Prostate gland (tissue), 2 donors: Measurements from ENCODE around the gene KCNAB1. TPM values are rescaled to one million over a fixed set of nuclear protein-coding genes. Genes with fewer than 3 reads are reported as not detected.

ENCODE experiments used
- DNase-seq: peaks from one replicate; pipeline ENCODE4 v3.0.0-alpha.2; 2019; ENCODE audit warnings: low spot score
- H3K27ac ChIP-seq, 2 donors: fragments of 200-600 bp; sonication (generic); 2 replicates each; pipeline ENCODE4 v1.5.1; 2017 to 2019
- H3K27me3 ChIP-seq: fragments of 200-600 bp; sonication (generic); replicated peaks from 2 replicates; pipeline ENCODE4 v1.5.1; 2019; ENCODE audit not compliant: insufficient read depth
- H3K36me3 ChIP-seq, 2 donors: fragments of 200-600 bp; sonication (generic); 1 replicate in 1 of 2; 2 replicates in 1 of 2; pipeline versions ENCODE4 v1.5.1 to v1.8.1; 2017 to 2019
- H3K4me1 ChIP-seq: fragments of 200-600 bp; sonication (generic); replicated peaks from 2 replicates; pipeline ENCODE4 v1.5.1; 2019
- H3K4me3 ChIP-seq, 2 donors: fragments of 200-600 bp; sonication (generic); 2 replicates each; pipeline ENCODE4 v1.5.1; 2017 to 2019
- H3K9me3 ChIP-seq: fragments of 200-600 bp; sonication (generic); 2 replicates; pipeline ENCODE4 v1.5.1; 2017
- POLR2A ChIP-seq: fragments of 450-650 bp; IDR thresholded peaks from one replicate; pipeline ENCODE4 v1.6.1; 2016; ENCODE audit warnings: antibody characterized with exemption, mild to moderate bottlenecking
- POLR2AphosphoS5 ChIP-seq: sonication (generic); formaldehyde crosslinking; IDR thresholded peaks from one replicate; pipeline ENCODE4 v1.6.1; 2017; ENCODE audit warnings: antibody characterized with exemption
- WGBS: methylation state at CpG from one replicate; pipeline ENCODE4 v1.1.5; 2018; 5-methylcytosine and 5-hydroxymethylcytosine counted together
- intact Hi-C: fragments of 100-400 bp; cut with DNase I; formaldehyde crosslinking; loops from one replicate; pipeline ENCODE4 v1.14.2; 2022
- total RNA-seq, 2 donors: library from RNA; depleted of rRNA; stranded (reverse); fragments of >200 nt; gene quantifications; one replicate each; pipeline ENCODE4 v1.1.0, GENCODE V29; 2016
- TF ChIP-seq, protein P1 (sequence below), 4 experiments: fragments of 200-600 bp in 2 of 4; fragments of 450-650 bp in 2 of 4; sonication (generic) in 2 of 4; IDR thresholded peaks; 1 replicate in 3 of 4; 2 replicates in 1 of 4; pipeline ENCODE4 v1.5.1; 2016 to 2019; ENCODE audit warnings: antibody characterized with exemption in 4 of 4, mild to moderate bottlenecking in 2 of 4, moderate library complexity in 2 of 4

Gene KCNAB1
- total RNA-seq, 2 donors from 2014 or later: 5.2 to 9.5 TPM

GRCh38 chr3:156383441-156384025, 263.2 kb downstream of the KCNAB1 start:
- WGBS: 49% methylated on average over 6 of the region's 6 CpGs
- H3K4me3 ChIP-seq: no peak overlapping the region
- no peak for DNase-seq
- no peak for TF ChIP-seq POLR2AphosphoS5
- TF ChIP-seq, protein P1, sequence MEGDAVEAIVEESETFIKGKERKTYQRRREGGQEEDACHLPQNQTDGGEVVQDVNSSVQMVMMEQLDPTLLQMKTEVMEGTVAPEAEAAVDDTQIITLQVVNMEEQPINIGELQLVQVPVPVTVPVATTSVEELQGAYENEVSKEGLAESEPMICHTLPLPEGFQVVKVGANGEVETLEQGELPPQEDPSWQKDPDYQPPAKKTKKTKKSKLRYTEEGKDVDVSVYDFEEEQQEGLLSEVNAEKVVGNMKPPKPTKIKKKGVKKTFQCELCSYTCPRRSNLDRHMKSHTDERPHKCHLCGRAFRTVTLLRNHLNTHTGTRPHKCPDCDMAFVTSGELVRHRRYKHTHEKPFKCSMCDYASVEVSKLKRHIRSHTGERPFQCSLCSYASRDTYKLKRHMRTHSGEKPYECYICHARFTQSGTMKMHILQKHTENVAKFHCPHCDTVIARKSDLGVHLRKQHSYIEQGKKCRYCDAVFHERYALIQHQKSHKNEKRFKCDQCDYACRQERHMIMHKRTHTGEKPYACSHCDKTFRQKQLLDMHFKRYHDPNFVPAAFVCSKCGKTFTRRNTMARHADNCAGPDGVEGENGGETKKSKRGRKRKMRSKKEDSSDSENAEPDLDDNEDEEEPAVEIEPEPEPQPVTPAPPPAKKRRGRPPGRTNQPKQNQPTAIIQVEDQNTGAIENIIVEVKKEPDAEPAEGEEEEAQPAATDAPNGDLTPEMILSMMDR (IDR thresholded peaks at IDR 0.05): no peak
- no peak overlapping the region for H3K27ac ChIP-seq
- no peaks in the 10 kb centered on the region for H3K36me3 ChIP-seq
- no peaks in the 10 kb centered on the region for H3K27me3 ChIP-seq
- intact Hi-C loops: no loop called here
- H3K4me1 ChIP-seq: no peaks in the 10 kb centered on the region
- no peaks in the 10 kb centered on the region for H3K9me3 ChIP-seq

GRCh38 chr3:156388497-156389448, 268.4 kb downstream of the KCNAB1 start:
- Histone ChIP-seq H3K36me3 (no peaks in the 10 kb centered on the region), H3K27ac (no peak overlapping the region), H3K4me3 (no peak overlapping the region), H3K4me1 (no peaks in the 10 kb centered on the region), H3K9me3 (no peaks in the 10 kb centered on the region), H3K27me3 (no peaks in the 10 kb centered on the region)
- DNase-seq: no peak
- intact Hi-C loops: no loop called here
- TF ChIP-seq, protein P1 (IDR thresholded peaks at IDR 0.05): no peak
- no peak for TF ChIP-seq POLR2AphosphoS5
- no peak for TF ChIP-seq POLR2A
- WGBS: 94% methylated on average over 6 of the region's 6 CpGs

DNA sequence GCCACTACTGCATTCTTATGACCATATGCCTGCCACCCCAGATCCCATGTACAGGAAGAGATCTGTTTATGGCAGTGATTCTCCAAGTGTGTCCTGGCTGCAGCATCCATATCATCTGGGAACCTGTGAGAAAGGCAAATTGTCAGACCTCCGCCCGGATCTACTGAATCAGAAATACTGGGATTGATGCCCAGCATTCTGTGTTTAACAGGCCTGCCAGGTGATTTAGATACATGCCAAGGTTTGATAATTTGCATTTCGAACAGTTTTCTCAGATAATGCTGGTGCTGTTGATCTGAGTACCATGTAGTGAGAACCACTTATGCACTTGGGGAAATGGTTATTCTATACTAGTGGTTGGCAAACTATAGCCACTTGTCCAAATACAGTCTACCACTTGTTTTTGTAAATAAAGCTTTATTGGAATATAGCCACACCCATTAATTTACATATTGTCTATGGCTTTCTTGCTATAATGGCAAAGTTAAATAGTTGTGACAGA, 269.1 kb downstream of the KCNAB1 start:
- intact Hi-C loops: no loop called here

GRCh38 chr3:156390846-156391245, 270.5 kb downstream of the KCNAB1 start:
- WGBS: 84% methylated on average over 4 of the region's 4 CpGs
- no peaks in the 10 kb centered on the region for H3K4me1 ChIP-seq
- DNase-seq: no peak
- no peak overlapping the region for H3K4me3 ChIP-seq
- intact Hi-C loops: no loop called here
- no peaks in the 10 kb centered on the region for H3K36me3 ChIP-seq
- TF ChIP-seq, protein P1 (IDR thresholded peaks at IDR 0.05): no peak
- no peak for TF ChIP-seq POLR2AphosphoS5
- H3K27ac ChIP-seq: no peak overlapping the region
- no peaks in the 10 kb centered on the region for H3K27me3 ChIP-seq
- H3K9me3 ChIP-seq: no peaks in the 10 kb centered on the region

More for the DNA sequence above, 269.1 kb downstream of the KCNAB1 start:
- Histone ChIP-seq H3K36me3 (no peaks in the 10 kb centered on the region), H3K4me3 (no peak overlapping the region), H3K27ac (no peak overlapping the region), H3K4me1 (no peaks in the 10 kb centered on the region), H3K27me3 (no peaks in the 10 kb centered on the region), H3K9me3 (no peaks in the 10 kb centered on the region)
- TF ChIP-seq, protein P1 (IDR thresholded peaks at IDR 0.05): no peak
- TF ChIP-seq POLR2AphosphoS5: no peak
- no peak for TF ChIP-seq POLR2A
- no peak for DNase-seq
- WGBS: 58% methylated on average over 3 of the region's 3 CpGs
